Stomach (tissue), 4 donors: Measurements from ENCODE around the gene CRISP2.

ENCODE experiments used
- CTCF ChIP-seq, 7 experiments: fragments of 450-650 bp in 4 of 7; fragments of 200-600 bp in 3 of 7; sonication (generic) in 3 of 7; IDR thresholded peaks; one replicate each; pipeline ENCODE4 v1.5.1; 2016 to 2019; ENCODE audit warnings: antibody characterized with exemption in 7 of 7, control low read depth in 2 of 7, mild to moderate bottlenecking in 1 of 7
- EP300 ChIP-seq: sonication (generic); formaldehyde crosslinking; IDR thresholded peaks from one replicate; pipeline ENCODE4 v1.6.1; 2017; ENCODE audit warnings: antibody characterized with exemption
- POLR2A ChIP-seq, 4 donors: fragments of 450-650 bp; IDR thresholded peaks; one replicate each; pipeline ENCODE4 v1.6.1; 2016; ENCODE audit warnings: antibody characterized with exemption in 4 of 4, control low read depth in 2 of 4, mild to moderate bottlenecking in 1 of 4, moderate library complexity in 1 of 4

- TF ChIP-seq CTCF (IDR thresholded peaks at IDR 0.05) (no peak), EP300 (no peak), POLR2A (IDR thresholded peaks at IDR 0.05) (no peak)
These were observed 65.9 kb downstream of the CRISP2 start for GRCh38 chr6:49647476-49647875.
